Activated CD4-positive, alpha-beta T cell treated with anti-CD3 and anti-CD28 coated beads, Interleukin-2, Interleukin-4, amounts not matched to agents 100 ng/mL and 50 ng/mL, durations not matched to agents 16 hours and 8 hours (primary cell): ENCODE measurements around the gene SLC25A40.
"Not testable (repeated sequence)": the region's sequence is repeated elsewhere in the genome, so short reads cannot be mapped to it uniquely, and the experiment has no call there.

Experiments used
- DNase-seq: peaks from one replicate; pipeline ENCODE4 v3.0.0-alpha.2; 2020; ENCODE audit warnings: low spot score

The SLC25A40 gene

DNA sequence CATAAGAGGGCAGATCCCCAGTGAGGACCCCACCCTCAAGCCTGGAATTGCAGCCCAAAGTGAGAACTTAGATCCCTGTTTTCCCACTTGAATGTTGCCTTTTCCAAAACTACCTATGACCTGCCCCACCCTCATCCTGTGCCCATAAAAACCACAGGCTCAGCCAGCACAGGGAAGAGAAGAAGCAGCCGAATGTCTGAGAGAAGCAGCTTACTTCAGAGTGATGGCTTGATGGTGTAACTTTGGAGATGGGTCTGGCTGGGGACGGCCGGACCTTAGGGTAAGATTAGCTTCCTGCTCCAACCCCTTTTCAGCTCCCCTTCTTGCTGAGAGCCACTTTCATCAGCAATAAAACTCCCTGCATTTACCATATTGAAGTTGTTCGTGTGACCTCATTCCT is 5.7 kb downstream of the SLC25A40 start:
- DNase-seq: no peak

DNA sequence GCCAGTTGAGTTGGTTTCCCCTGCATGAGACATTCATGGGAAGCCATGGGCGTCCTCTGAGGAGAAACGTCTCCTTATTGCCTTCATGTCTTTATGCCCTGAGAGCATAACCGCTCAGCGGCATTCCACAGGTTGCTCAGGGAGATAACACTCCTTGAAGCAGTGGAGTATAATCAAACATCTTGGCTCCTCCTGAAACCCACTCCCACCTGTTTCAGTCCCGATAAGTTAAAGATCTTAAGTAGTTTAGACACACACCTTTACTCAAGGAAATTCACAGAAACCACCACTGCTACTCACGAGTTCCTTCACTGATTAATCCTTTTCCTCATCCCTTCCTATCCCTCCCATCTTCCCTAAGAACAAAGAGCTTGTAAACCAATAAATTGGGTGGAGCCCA is 9.6 kb downstream of the SLC25A40 start:
- DNase-seq: not testable (repeated sequence)

DNA sequence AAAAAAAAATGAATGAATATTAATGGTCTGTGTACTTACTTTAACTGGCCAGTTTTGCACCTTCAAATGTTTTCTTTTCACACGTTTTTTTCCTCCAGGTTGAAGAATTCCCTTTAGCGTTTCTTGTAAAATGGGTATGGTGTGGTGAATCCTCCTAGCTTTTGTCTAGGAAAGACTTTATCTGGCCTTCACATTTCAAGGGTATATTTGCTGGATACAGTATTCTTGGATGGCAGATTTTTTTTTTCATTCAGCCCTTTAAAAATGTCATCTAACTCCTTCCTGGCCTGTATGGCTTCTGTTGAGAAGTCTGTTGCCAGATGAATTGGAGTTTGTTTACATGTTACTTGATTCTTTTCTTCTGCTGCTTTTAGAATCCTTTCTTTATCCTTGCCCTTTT is 10.1 kb downstream of the SLC25A40 start:
- no peak for DNase-seq

DNA sequence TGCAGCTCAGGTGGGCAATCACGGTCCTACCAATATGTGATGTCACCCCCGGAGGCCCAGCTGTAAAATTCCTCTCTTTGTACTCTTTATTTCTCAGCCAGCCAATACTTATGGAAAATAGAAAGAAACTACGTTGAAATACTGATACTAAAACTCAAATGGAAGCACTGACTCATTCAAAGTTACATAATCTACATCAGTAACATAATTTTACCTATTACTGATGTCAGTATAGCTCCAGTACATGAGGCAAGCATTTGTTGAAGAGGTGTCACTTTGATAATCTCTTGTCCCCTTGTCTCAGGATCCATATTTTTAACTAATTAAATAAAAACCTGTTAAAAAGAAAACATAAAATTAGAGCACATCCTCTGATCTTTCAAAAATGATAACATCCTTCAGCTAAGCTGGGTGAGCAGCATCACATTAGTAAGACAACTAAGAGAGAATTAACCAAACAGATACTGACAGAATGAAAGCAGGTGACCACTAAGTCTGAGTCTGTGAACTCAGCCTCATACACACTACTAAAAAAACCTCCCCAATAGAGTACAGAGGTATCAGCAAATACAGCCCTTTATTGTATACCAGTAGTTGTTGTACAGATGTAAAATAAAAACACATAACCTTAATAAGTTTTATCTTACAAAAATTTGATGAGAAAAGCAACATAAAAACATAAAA is 17.6 kb downstream of the SLC25A40 start:
- DNase-seq: no peak

DNA sequence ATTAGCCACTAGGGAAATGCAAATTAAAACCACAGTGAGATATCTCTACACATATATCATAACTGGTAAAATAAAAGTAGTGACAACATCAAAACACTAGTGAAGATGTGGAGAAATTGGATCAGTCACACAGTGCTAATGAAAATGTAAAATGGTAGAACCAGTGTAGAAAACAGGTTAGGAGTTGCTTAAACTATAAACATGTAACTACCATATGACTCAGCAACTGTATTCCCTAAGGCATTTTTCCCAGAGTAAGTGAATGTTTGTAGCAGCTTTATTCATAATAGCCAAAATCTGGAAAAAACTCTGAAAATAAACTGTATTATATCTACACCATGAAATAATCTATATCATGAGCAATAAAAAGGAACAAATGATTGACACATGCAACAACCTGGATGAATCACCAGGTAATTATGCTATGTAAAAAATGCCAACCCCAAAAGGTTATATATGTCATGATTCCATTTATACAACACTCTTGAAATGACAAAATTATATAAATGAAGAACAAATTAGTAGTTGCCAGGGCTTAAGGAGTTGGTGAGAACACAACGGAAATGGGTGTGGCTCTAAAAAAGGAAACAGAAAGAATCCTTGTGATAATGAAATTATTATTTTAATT is 22.8 kb downstream of the SLC25A40 start:
- DNase-seq: no peak

DNA sequence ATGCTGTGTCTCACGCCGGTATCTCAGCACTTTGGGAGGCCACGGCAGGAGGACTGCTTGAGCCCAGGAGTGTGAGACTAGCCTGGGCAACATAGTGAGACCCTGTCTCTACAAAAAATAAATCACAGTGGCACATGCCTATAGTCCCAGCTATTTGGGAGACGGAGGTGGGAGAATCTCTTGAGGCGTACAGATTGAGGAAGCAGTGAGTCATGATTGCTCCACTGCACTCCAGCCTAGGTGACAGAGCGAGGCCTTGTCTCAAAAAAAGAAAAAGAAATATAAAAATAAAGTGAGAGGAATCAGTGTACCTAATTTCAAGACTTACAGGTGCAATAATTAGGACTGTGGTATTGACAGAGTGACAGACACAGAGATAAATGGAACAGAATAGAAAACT is 23.9 kb downstream of the SLC25A40 start:
- DNase-seq: no peak

DNA sequence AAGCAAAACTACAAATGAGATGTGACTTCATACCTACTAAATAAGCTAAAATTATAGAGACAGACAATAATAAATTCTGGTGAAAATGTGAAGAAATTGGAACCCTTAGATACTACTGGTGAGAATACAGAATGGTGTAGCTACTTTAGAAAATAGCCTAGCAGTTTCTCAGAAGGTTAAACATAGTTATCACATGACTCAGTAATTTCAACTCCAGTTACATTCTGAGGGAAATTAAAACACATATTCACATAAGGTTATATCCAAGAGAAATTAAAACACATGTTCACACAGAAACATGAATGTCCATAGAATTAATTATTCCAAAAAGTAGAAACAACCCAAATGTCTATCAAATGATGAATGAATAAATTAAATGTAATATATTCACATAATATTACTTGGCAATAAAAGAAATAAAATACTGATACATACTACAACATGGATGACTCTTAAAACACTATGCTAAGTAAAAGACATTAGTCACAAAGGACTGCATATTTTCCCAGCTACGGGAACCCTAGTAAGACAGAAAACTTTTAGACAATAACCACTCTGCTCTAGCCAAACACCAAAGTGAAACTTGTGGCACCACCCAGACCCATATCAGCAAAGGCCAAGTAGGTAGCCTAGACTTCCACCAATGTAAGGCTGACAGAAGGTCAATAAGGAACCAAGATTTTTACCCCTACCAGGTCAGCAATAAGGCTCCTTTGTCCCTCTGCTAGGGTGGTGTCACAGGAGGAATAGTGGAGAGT is 25.1 kb downstream of the SLC25A40 start:
- DNase-seq: no peak

DNA sequence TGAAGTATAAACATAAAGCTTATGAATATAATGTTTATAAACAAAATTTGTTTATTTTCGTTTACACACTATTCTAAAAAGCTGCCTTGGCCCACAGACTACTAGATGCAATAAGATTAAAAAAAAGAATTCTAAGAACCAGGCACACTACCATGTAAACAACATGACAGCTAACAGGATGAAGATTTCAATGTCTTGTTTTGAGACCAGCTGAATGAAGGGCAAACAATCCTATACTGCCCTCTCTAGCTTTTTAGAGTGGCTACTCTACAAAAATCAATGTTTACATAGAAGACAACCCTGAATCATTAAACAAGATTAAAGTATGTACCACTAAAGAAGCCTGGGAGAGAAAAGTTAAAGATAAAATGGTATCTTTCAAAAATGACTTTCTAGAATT is 38.6 kb downstream of the SLC25A40 start:
- no peak for DNase-seq

DNA sequence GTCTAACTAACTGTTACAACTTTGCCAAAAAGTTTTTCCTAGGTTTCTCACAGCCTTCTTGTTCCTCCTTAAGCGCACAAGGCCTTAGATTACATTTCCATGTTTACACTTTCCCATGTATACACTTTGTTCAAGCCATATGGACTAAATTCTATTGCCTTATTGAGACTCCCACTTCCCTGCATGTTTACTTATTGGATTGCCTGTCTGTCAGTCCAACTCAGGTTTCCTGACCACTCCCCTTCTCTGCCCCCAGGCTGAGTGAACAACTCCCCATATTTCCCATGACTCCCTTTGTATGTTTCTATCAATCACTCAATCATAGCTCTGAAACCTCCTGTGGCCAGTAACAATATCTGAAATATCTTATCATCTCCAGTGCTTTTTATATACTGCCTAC is 43.0 kb downstream of the SLC25A40 start:
- DNase-seq: no peak

DNA sequence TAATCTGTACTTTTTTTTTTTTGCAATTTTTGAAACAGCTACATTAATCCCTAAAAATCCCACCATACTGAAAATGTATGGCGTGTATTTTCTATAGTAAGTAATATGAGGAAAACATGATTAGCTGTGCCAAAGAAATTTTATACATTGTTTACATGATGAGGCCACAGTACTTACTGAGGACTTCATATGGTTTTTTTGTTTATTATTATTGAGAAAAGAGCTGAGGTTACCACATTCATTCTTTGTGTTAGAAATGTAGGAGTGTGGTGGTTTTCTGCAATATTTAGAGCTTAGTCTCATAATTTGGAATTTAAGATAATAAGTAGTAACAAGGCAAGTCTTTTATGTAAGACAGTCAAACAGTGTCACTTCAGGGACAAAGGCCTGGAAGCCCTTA is 45.1 kb downstream of the SLC25A40 start:
- DNase-seq: no peak

DNA sequence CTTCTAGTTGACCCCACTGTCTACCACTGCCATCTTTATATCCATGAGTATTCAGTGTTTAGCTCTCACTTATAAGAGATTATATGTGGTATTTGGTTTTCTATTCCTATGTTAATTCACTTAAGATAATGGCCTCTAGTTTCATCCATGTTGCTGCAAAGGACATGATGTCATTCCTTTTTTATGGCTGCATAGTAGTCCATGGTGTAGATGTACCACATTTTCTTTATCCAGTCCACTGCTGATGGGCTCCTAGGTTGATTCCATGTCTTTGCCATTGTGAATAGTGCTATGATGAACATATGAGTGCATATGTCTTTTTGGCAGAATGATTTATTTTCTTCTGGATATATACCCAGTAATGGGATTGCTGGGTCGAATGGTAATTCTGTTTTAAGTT is 47.8 kb downstream of the SLC25A40 start:
- not testable (repeated sequence) for DNase-seq

DNA sequence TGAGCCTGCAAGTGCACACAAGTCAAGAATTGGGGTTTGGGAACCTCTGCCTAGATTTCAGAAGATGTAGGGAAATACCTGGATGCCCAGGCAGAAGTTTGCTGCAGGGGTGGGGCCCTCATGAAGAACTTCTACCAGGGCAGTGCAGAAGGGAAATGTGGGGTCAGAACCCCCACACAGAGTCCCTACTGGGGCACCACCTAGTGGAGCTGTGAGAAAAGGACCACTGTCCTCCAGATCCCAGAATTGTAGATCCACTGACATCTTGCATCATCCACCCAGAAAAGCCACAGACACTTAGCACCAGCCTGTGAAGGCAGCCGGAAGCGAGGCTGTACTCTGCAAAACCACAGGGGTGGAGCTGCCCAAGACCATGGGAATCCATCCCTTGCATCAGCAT is 50.8 kb downstream of the SLC25A40 start:
- DNase-seq: not testable (repeated sequence)

DNA sequence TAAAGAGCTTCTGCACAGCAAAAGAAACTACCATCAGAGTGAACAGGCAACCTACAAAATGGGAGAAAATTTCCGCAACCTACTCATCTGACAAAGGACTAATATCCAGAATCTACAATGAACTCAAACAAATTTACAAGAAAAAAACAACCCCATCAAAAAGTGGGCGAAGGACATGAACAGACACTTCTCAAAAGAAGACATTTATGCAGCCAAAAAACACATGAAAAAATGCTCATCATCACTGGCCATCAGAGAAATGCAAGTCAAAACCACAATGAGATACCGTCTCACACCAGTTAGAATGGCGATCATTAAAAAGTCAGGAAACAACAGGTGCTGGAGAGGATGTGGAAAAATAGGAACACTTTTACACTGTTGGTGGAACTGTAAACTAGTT is 54.1 kb downstream of the SLC25A40 start:
- DNase-seq: not testable (repeated sequence)

DNA sequence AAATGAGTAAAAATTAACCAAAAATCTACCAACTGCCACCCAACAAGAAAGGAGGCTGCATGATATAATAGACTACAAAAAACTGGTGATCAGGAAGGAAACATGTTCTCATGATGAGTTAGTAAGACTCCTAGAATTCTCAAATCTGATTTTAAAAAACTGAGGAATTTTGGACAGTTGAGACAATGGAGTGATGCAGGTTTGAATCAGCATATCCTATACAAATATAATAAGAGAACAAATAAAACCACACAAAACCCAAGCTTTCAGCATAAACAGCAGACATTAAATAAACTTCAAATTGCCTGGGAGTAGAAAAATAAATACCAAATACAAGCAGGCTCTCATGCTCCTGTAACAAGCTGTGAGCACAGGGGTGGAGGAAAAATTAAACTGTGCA is 57.8 kb downstream of the SLC25A40 start:
- no peak for DNase-seq

DNA sequence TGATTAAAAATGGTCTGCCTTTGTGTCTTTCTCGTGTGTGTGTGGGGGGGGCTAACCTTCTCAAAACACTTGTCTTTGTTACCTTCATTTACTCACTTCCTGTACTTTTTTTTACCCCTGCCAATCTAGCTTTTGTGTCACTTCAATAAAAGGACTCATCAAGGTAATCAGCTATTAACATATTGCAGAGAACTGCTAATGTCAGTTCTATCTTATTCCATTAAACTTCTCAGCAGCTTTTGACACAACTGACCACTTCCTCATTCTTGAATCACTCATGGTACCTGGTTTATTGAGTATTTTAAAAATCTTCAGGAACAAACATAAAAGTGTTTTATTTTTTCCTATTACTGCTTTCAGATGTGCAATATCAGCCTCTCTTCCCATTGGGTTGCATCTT is 59.8 kb downstream of the SLC25A40 start:
- no peak for DNase-seq

DNA sequence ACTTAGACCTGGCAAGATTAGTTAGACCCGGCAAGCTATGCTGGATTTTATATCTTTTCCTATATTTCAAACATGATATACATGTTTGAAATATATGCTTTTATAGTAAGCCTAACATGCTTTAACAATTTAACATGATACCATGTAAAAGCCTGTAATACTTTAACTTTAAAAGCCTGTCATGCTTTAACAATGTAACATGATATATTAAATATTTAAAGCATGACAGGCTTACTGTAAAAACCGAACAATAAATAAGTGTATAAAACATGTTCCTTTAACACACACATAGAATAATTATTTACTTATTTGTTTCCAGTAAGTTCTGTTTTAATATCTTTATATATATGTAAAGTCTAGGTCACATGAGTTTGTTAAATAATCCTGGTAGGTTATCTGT is 65.4 kb downstream of the SLC25A40 start:
- DNase-seq: no peak

DNA sequence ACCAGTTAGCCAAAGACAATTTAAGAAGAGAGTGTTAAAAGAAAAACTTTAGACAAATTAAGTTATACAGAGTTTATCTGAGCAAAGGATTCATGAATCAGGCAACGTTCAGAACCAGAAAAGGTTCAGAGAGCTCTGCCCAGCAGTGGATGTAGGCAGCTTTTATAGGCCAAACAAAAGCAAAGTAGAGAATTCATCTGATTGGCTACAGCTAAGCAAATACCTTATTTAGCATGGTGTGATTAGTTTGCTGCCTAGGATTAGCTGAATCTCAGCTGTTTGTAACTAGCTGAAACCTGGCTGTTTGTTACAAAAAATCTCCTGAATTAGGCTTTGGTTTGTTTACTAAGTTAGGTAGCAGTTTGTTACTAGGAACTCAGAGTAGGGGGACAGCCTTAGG is 66.0 kb downstream of the SLC25A40 start:
- no peak for DNase-seq

DNA sequence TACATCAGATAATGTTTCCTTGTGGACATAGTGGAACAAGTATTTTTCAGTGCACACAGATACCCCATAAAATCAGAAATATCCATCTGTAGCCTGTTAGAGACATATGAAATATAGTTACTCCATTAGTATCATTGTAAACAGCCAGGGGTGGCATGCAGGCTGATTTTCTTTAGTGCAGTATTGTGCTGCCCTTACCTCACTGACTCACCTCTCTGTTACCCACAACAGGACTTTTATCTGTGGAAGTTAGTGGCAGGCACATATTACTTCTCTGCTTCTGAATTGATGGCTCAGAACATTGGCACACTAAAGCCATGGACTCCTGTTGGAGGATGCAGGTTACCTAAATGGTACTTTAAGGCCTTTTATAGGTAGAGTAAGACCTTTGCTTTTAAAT is 70.0 kb downstream of the SLC25A40 start:
- DNase-seq: no peak

DNA sequence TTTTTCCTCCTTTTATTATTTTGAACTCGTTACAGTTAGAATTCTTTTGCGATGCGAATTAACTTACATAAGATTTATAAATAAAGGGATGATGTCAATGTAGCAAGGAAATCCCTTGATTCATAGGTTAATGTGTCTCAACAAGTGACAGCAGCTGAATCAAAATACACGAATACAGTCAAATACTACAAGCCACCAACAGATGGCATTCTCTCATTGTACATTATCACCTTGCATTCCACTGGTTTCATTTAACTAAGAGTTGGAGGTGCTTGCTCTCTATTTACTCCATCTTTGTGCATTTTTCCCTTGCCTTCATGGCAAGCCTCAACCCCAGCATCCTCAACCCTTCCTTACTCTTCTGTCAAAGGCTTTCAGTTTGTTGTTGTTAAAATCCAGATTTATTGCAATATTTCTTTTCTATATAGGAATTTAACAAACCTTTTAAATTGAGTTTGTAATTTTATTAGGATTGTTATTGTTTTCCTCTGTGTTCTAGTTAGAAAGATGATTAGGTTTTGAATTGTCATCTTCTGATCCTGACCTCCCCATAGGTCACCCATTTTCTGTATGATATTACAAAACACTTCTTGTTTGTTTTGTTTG is 78.3 kb downstream of the SLC25A40 start:
- peak; percentile 34 for DNase-seq

DNA sequence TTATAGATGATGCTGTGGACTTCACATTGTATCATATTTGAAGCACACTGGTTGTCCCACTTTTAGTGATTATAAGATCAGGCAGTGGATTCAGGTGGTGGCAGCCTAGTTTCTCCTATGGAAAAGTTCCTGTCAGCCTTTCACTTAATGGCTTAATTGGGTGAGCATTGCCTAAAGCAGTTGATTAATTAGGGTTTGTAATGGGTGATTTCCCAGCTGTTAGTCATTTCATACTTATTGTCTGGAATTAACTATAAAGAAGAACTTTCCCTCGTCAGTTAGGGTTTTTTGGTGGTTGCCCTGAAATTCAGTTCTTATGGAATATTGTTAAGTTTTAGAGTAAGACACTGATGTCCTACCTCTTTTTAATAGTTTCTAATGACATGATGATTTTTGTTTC is 78.8 kb downstream of the SLC25A40 start:
- no peak for DNase-seq

DNA sequence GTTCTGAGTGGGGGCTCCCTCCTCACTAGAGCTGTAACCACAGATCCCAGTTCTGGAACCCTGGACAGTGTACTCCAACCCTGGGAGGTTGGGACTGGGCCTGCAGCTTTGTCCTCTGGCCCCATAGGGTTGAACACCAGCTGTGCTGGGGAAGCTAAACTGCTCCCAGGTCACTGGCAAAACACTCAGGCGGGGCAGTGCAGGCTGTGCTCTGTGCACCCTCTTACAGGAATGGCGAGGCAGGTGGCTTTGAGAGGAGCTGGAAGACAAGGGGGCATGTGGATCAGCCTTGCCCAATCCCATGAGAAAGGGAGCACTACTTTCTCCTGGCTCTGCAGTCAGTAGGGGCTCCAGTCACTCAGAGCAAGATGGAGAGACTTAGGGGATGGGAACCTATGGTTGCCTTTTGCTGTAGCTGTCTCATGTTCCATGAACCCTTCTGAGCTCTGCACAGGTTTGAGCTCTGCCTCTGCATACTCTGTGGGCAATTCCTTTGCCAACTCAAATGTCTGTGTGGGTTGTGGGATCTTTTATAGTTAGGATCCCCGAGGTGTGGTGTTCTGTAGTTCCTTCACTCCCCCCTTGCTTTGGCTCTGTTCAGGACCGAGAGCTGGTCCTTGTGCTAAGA is 90.7 kb downstream of the SLC25A40 start:
- no peak for DNase-seq

DNA sequence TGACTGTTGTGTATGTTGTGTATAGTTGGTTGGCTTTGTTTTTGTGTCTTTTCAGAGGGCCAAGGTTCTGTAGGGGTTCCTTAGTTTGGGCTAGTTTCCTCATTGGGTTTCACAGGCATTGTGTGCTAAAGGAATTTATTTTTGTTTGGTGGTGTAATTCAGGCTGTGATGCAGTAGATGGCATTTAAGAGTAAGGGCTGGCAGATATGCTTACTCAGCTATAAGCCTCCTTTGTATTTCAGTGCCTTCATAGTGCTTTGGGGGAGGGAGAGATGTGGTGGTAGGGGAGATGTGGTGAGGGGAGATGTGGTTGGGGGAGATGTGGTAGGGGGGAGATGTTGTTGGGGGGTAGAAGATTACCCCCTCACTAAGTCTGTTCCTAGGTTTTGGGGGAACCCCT is 91.7 kb downstream of the SLC25A40 start:
- no peak for DNase-seq
